Gastrocnemius medialis (tissue), 4 donors: Measurements from ENCODE around the gene TNFRSF18.

Experiments used
- CTCF ChIP-seq, 5 experiments: fragments of 450-650 bp in 3 of 5; fragments of 200-600 bp in 2 of 5; sonication (generic) in 2 of 5; IDR thresholded peaks in 4 of 5; conservative IDR thresholded peaks in 1 of 5; 1 replicate in 4 of 5; 2 replicates in 1 of 5; pipeline ENCODE4 v1.5.1; 2016 to 2019; ENCODE audit warnings: antibody characterized with exemption in 5 of 5, mild to moderate bottlenecking in 3 of 5, moderate library complexity in 3 of 5
- POLR2A ChIP-seq, 2 donors: fragments of 450-650 bp; IDR thresholded peaks; one replicate each; pipeline ENCODE4 v1.6.1; 2017; ENCODE audit warnings: antibody characterized with exemption in 2 of 2, mild to moderate bottlenecking in 2 of 2, moderate library complexity in 2 of 2

DNA sequence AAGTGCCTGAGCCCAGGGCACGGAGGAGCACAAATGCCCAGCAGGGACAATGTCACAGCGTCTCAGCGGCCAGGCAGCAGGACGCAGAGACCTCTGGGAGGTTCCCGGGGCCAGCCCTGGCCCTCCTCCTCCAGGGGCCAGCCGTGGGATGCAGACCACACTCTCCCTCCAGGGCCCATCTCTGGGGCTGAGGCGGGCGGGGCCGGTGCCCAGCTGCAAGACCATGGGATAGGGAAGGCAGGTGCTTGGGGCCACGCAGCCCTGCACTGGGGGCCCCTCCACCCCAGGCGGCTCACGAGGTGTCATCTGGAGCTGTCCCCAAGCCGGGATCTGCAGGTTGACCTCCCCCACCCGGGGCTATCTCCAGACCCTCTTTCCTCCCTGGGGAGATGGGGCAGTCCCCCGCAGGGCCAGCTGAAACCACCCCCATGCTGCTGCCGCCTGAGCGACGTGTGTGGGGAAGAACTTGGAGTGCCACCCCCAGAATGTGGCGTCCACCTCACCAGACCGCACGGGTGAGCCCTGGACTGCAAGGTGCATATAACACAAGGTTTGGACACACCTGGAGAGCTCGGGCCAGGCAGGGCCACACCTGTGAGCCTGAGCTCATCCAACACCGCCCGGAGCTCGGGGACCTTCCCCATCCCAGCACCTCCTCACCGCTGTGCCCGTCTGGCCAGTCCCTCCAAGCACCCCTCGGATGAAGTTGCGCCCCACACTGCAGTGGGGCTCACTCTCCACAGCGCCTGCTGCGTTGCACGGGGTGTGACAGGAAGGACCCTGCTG is 36.8 kb downstream of the TNFRSF18 start:
- no peak for TF ChIP-seq CTCF (IDR thresholded peaks at IDR 0.05 in 4 of 5, conservative IDR thresholded peaks at IDR 0.05 in 1 of 5)
- no peak for TF ChIP-seq POLR2A (IDR thresholded peaks at IDR 0.05)
